HFF-Myc (cell line): ENCODE data around the gene BICD2.

Experiments
- DNase-seq: peaks from one replicate; pipeline ENCODE4 v3.0.0-alpha.2; 2011; ENCODE audit warnings: low read depth; ENCODE audit errors: extremely low read depth
- H3K4me3 ChIP-seq: replicated peaks from 2 replicates; pipeline ENCODE4 v1.5.1; 2011; ENCODE audit warnings: low read depth, mild to moderate bottlenecking, control low read depth, low read length
- TF ChIP-seq, protein P1 (sequence below): IDR thresholded peaks from 2 replicates; pipeline ENCODE4 v1.5.1; 2012; ENCODE audit warnings: mild to moderate bottlenecking, low read depth, low read length, control low read depth; ENCODE audit errors: missing control alignments

BICD2 gene

GRCh38 chr9:92709954-92710353 is 54.7 kb downstream of the BICD2 start:
- TF ChIP-seq, protein P1, sequence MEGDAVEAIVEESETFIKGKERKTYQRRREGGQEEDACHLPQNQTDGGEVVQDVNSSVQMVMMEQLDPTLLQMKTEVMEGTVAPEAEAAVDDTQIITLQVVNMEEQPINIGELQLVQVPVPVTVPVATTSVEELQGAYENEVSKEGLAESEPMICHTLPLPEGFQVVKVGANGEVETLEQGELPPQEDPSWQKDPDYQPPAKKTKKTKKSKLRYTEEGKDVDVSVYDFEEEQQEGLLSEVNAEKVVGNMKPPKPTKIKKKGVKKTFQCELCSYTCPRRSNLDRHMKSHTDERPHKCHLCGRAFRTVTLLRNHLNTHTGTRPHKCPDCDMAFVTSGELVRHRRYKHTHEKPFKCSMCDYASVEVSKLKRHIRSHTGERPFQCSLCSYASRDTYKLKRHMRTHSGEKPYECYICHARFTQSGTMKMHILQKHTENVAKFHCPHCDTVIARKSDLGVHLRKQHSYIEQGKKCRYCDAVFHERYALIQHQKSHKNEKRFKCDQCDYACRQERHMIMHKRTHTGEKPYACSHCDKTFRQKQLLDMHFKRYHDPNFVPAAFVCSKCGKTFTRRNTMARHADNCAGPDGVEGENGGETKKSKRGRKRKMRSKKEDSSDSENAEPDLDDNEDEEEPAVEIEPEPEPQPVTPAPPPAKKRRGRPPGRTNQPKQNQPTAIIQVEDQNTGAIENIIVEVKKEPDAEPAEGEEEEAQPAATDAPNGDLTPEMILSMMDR = no peak
- no peak overlapping the region for H3K4me3 ChIP-seq
- DNase-seq = no peak

DNA sequence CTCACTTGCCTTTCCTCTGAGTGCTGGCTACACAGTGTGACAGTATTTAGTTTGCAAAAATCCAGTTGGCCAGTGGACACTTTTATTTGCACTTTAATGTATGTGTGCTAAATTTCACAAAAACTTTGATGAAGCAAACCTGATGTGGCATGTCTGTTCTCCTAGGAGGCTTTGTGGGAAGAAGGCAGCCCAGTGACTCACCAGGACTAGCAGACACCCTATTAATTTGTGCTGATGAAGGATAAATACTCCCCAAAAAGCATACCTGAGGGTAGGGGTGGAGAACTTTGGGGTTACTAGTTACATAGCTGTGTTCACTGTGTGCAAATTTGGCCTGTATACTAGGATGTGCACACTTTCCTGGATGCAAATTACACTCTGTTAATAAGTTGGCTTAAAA is 55.4 kb downstream of the BICD2 start:
- no peak overlapping the region for H3K4me3 ChIP-seq
- DNase-seq = no peak
- TF ChIP-seq, protein P1 = no peak

GRCh38 chr9:92707530-92707929 is 57.1 kb downstream of the BICD2 start:
- TF ChIP-seq, protein P1 = no peak
- no peak for DNase-seq
- no peak overlapping the region for H3K4me3 ChIP-seq

GRCh38 chr9:92706218-92706940 is 58.3 kb downstream of the BICD2 start:
- no peak for DNase-seq
- TF ChIP-seq, protein P1 = peak; percentile 43
- no peak overlapping the region for H3K4me3 ChIP-seq

- DNase-seq = no peak
- TF ChIP-seq, protein P1 = no peak
- H3K4me3 ChIP-seq = no peak overlapping the region
Measured at GRCh38 chr9:92704528-92704927, 60.1 kb downstream of the BICD2 start.

GRCh38 chr9:92696619-92697018 is 68.0 kb downstream of the BICD2 start:
- no peak overlapping the region for H3K4me3 ChIP-seq
- TF ChIP-seq, protein P1 = no peak
- no peak for DNase-seq

DNA sequence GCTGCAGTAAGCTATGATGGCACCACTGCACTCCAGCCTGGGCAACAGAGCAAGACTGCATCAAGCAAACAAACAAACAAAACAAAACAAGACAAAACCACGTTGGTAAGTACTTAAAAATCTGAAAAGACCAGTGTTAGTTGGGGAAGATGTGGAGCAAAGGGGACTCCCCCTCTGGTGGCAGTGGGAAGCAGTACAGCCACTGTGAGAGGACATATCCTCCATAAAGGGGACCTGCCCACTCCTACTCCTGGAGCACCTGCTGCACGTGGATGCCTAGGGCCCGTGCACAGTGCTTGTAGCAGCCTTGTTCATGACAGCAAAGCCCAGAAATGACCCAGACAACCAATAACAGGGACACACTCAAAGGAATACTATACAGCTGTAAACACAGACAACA is 77.7 kb downstream of the BICD2 start:
- no peak for DNase-seq
- TF ChIP-seq, protein P1 = peak; percentile 31
- no peak overlapping the region for H3K4me3 ChIP-seq
